Stimulated activated CD4-positive, alpha-beta T cell treated with anti-CD3 and anti-CD28 coated beads, Interleukin-2, amount 100 ng/mL, for 48 hours (primary cell): ENCODE measurements around the gene MANEA.

Source experiments
- DNase-seq, 2 donors: peaks; one replicate each; pipeline ENCODE4 v3.0.0-alpha.2; 2020

MANEA gene

GRCh38 chr6:95589067-95589466 lies 11.7 kb downstream of the MANEA start:
- no peak for DNase-seq

DNA sequence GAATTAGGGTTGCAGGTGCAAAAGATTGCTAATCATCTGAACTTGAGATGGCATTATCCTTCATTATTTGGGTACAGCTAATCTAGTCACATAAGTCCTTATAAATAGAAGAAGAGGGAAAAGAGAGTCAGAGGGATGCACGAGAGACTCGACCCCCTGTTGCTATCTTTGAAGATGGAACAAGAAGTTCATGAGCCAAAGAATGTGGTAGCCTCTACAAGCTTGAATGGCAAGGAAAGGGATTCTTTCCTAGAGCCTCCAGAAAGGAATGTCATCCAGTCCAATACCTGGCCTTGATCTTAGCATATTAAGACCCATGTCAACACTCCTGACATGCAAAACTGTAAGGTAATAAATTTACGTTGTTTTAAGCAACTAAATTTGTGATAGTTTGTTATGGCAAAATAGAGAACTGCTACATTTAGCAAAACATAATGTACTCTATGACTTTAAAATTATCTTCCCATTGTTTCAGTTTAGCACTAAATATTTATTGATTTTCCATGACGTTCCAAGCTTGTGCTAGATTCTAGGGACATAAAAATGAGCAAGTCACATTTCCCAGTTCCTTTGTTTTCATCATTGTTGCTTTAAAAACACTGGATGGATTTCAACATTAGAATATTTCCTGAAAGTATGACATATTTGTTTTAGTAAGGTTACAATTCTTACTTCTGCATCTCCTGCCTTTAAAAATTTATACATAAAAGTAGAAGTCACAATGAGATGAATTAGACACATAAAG lies 12.7 kb downstream of the MANEA start:
- no peak for DNase-seq

DNA sequence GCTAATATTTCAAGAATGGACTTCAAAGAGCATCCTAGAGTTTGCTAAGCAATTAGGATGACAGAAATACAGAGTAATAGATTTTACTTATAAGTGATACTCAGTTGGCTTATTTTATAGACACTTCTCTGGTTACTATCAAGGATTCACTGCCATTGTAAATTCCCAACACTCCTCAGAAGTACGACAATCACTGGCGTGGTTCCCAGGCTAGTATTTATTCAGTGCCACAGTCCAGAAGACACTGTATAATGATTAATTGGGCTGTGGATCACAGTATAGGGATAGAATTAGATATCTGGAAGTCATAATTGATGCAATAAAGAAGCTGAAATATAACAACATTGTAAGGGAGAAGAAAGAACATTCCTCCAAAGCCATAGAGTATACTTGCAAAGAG lies 15.7 kb downstream of the MANEA start:
- DNase-seq: no peak

GRCh38 chr6:95596021-95596420 lies 18.7 kb downstream of the MANEA start:
- DNase-seq: no peak

DNA sequence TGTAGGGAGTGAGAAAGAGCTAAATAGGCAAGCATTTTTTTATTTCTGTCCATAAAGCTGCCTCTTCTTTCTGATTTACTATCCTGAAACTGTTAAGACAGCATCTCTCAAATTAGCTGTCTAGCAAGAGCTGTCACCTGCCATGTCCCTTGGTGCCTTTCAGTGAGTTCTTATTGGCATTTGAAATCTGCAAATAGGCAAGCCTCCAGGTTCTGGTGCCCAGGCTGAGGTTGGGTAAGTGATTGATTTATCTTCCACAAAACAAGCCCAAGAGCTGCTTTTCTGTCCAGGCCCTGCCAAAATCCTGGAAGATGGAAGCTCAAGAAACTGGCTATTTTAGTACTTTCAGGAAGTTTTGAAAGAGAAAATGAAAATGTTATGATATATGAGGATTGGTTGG lies 22.4 kb downstream of the MANEA start:
- no peak for DNase-seq

DNA sequence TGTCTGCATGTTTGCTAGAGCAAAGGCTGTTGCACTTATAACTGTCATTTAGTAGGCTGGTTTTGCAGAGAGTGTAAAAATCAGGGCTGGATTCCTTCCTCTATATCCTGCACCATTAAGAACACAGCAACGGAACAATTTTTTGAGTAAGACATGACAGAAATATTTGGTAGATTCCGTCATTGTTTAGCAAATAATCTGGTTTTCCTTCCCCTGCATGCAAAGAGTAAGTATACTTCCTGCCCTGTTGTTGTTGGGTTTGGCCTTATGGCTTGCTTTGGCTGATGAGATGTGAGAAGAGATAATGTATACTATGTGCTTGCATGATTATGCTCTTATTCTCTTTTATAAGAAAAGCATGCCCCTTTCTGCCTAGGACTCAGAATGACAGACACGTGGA lies 23.8 kb downstream of the MANEA start:
- no peak for DNase-seq

DNA sequence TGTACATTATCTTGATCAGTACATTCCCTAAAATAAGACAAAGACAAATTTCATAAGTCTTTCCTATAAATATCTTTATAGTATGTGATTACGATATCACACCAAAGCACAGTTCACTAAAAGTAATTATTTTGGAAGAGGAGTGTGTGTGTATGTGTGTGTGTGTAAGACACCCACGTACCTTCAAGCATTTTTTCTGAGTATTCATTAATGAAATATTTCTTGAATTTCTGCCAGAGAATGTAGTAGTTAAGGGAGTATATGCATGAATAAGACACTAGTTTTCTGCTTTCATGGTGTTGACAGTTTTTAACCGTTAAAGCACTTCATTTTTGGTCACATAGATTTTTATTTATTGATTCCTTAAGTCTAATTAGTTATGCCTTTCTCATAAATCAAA lies 36.8 kb downstream of the MANEA start:
- DNase-seq: no peak

DNA sequence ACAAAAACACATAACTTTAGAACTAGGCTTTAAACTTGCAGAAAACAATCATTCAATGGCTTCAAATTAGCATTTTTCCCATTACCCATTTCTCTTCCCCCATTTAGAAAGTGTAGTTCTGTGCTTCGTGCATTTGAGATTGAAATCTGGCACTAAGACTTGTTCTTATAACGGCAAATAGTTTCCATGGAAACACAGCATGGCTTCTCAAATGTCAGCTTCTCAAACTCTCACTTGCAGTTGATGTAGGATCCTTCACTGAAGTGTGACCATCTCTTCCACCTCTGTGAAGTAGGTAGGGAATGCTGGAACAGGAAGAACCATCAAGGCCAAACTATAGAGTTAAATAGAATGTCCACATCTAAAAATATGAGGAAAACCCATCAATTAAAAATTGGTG lies 52.2 kb downstream of the MANEA start:
- DNase-seq: no peak

GRCh38 chr6:95636552-95637431 lies 59.5 kb downstream of the MANEA start:
- no peak for DNase-seq

DNA sequence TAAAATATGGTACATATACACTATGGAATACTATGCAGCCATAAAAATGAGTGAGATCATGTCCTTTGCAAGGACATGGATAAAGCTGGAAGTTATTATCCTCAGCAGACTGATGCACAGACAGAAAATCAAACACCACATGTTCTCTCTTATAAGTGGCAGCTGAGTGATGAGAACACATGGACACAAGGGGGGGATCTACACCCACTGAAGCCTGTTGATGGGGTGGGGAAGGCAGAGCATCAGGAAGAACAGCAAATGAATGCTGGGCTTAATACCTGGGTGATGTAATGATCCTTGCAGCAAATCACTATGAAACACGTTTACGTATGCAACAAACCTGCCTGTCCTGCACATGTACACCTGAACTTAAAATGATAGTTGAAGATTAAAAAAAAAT lies 71.3 kb downstream of the MANEA start:
- no peak for DNase-seq

DNA sequence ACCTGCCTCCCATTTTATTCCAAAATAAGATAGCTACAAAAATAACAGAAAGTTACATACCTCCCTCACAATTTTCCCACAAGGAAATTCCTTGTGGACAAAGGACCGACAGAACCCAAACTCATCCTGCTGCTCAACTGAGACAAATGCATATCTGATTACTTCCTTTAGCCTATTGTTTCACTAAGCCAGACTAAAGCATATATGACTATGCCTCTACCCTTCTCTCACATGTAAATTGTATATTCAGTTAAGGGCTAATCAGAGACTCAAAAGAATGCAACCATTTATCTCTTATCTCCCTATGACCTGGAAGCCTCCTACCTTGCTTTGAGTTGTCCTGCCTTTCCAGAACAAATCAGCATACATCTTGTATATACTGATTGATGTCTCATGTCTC lies 72.1 kb downstream of the MANEA start:
- no peak for DNase-seq

DNA sequence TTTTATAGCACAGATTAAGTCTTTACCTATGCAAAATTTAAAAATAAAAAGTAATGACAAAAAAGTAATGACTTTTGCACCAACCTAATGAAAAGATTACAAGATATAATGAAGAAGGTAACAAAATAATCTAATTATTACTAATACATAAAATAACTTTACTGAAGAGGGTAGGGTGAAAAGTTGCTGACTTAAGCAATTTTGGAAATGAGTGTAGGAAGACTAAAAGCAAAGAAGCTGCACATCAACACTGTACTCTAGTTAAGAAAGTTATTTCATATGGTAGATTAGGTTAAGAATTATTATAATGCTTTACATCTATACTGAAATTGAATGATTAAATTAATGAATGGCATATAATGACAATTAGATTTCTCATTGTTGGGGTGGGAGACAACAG lies 76.8 kb downstream of the MANEA start:
- DNase-seq: no peak

GRCh38 chr6:95658886-95659285 lies 81.6 kb downstream of the MANEA start:
- no peak for DNase-seq
